ENCODE measurements around the gene ERBB3.

Gene ERBB3

GRCh38 chr12:56129942-56130495 lies 50.1 kb downstream of the ERBB3 start:
- in situ Hi-C loops (cut with HindIII; ENCODE audit: low sequenced_read_pairs), result no loop called here

- in situ Hi-C loops (cut with HindIII; ENCODE audit: low sequenced_read_pairs), result no loop called here
Measured at GRCh38 chr12:56130876-56131275, 50.9 kb downstream of the ERBB3 start.

- in situ Hi-C loops (cut with HindIII; ENCODE audit: low sequenced_read_pairs), result no loop called here
Measured at GRCh38 chr12:56134897-56135296, 54.9 kb downstream of the ERBB3 start.

GRCh38 chr12:56137853-56138571 lies 58.0 kb downstream of the ERBB3 start:
- in situ Hi-C loops (cut with HindIII; ENCODE audit: low sequenced_read_pairs), result no loop called here

- in situ Hi-C loops (cut with HindIII; ENCODE audit: low sequenced_read_pairs), result no loop called here
Measured at GRCh38 chr12:56141946-56142784, 62.2 kb downstream of the ERBB3 start.

GRCh38 chr12:56143217-56143616 lies 63.3 kb downstream of the ERBB3 start:
- in situ Hi-C loops (cut with HindIII; ENCODE audit: low sequenced_read_pairs), result no loop called here

GRCh38 chr12:56143870-56144269 lies 63.9 kb downstream of the ERBB3 start:
- in situ Hi-C loops (cut with HindIII; ENCODE audit: low sequenced_read_pairs), result no loop called here

- in situ Hi-C loops (cut with HindIII; ENCODE audit: low sequenced_read_pairs), result no loop called here
Measured at GRCh38 chr12:56145217-56145616, 65.3 kb downstream of the ERBB3 start.

GRCh38 chr12:56146492-56147460 lies 66.8 kb downstream of the ERBB3 start:
- in situ Hi-C loops (cut with HindIII; ENCODE audit: low sequenced_read_pairs), result no loop called here

- in situ Hi-C loops (cut with HindIII; ENCODE audit: low sequenced_read_pairs), result no loop called here
Measured at GRCh38 chr12:56150563-56150962, 70.6 kb downstream of the ERBB3 start.

GRCh38 chr12:56151672-56152131 lies 71.7 kb downstream of the ERBB3 start:
- in situ Hi-C loops (cut with HindIII; ENCODE audit: low sequenced_read_pairs), result no loop called here

- in situ Hi-C loops (cut with HindIII; ENCODE audit: low sequenced_read_pairs), result no loop called here
Measured at GRCh38 chr12:56152132-56152755, 72.3 kb downstream of the ERBB3 start, which contains the start of gene MYL6B. TSS of gene MYL6B (plus strand) at chr12:56152587. CDS start at chr12:56153919, 1,332 bp downstream.
